Retina (tissue), 1 donor: ENCODE data around the gene PTH1R.

Experiments
- DNase-seq: peaks from one replicate; pipeline ENCODE4 v3.0.0-alpha.2; 2016

The PTH1R gene

DNA sequence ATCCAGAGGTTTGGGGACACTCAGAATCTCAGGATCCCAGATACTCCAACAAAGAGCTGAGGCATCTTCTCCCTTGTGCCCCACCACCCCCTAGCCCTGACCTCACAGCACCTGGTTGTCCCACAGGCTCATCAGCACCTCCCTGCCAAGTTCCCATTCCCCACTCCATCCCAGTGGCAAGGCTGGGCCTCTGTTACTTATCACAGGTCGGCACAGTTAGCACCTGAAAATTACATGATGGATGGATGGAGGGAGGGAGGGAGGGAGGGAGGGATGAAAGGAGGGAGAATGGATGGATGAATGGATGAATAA, 27.1 kb upstream of the PTH1R start:
- no peak for DNase-seq

DNA sequence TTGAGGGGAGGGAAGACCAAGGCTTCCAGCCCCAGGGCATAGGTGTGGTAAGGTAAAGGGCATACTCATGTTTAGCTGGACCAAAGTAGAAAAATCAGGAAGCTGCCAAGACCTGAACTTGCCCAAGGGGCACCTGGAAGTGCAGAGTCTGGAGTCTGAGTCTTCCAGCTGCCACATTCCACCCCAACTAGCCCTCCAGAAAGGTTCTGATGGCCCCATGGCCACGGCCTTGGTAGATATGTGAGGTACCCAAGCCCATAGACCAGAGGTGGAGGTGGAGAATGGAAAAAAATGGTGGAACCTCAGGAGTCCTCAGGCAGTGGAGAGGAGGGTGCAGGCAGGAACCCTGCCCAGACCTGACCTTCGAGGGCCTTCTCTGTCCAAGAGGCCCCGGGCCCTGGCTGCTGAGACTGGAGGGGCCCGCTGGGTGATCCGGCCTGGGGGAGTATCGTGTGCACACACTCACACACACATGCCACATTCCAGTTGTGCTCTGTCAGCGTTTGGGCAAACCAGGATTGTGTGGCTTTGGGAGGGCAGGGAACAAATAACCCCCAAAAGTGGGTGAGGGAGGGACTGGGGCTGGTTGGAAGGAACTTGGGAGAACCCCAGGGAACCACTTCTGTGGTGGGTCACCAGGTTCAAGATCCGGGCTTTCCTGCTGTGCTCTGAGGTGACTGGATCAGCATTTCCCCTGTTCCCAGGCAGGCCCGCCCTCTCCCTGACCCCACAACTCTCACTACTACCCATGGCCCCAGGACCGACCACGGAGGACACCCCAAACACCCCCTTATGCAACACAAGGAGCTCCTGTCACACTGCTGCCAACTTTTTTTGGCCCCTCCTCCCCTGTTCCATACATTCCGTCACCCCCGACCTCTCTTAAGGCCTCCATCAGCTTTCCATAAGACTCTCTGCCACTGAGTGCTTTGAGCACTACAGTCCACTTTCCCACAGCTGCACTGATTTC, 25.9 kb upstream of the PTH1R start:
- no peak for DNase-seq

DNA sequence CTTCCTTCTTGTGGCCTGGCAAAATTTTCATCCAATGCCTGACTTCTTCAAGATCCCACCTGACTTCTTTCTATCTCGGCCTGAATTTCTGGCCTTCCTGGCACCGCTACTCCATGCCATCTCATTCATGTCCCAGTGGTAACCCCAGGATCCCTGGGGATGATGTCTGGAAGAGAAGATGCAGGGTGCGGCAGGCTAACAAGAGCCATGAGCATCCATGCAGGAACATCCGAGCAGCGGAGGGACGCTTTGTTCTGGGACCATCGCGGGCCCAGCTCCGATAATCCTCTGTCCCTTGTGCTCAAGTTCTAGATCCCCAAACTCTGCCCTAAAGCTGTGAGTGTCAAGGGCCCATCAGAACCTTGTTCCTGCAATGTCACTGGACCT, 25.2 kb upstream of the PTH1R start:
- DNase-seq = no peak

- no peak for DNase-seq
Observed at GRCh38 chr3:46852839-46853355, 24.6 kb upstream of the PTH1R start.

GRCh38 chr3:46853441-46854415, 23.8 kb upstream of the PTH1R start:
- no peak for DNase-seq

- no peak for DNase-seq
Observed at GRCh38 chr3:46854555-46854991, 22.9 kb upstream of the PTH1R start.

GRCh38 chr3:46856576-46857471, 20.7 kb upstream of the PTH1R start:
- DNase-seq = no peak

GRCh38 chr3:46857485-46858341, 19.8 kb upstream of the PTH1R start:
- no peak for DNase-seq

- DNase-seq = no peak
Observed at GRCh38 chr3:46858456-46858855, 19.1 kb upstream of the PTH1R start.

GRCh38 chr3:46859001-46859710, 18.4 kb upstream of the PTH1R start:
- DNase-seq = no peak

DNA sequence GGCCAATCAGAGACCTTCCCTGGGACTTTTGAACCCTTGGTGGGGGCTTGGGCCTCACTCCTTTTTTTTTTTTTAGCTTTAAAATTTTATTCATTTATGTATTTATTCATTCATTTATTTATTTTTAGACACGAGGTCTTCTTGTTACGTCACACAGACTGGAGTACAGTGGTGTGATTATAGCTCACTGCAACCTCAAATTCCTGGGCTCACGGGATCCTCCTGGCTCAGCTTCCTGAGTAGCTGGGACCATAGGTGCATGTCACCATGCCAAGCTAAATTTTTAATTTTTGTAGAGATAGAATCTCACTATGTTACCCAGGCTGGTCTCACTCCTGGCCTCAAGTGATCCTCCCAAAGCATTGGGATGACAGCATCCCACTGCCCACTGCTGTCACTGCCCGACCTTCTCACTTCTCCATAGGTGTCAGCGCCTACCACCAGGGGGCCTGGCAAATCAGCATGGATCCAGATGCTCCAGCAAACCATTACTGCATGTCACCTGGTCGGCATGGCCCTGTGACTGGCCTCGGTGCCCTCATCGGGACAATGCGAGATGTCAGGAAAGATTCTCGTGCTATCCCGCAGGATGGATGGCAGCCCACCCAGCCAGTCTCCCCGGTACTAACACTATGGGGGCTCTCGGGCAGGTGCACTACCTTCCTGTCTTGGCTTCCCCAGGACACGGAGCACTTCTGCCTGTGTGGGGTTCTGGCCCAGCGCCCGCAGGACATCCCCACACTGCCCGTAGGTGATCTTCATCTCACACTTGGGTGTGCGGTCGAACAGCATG, 17.3 kb upstream of the PTH1R start:
- no peak for DNase-seq

GRCh38 chr3:46860810-46861604, 16.5 kb upstream of the PTH1R start:
- no peak for DNase-seq

DNA sequence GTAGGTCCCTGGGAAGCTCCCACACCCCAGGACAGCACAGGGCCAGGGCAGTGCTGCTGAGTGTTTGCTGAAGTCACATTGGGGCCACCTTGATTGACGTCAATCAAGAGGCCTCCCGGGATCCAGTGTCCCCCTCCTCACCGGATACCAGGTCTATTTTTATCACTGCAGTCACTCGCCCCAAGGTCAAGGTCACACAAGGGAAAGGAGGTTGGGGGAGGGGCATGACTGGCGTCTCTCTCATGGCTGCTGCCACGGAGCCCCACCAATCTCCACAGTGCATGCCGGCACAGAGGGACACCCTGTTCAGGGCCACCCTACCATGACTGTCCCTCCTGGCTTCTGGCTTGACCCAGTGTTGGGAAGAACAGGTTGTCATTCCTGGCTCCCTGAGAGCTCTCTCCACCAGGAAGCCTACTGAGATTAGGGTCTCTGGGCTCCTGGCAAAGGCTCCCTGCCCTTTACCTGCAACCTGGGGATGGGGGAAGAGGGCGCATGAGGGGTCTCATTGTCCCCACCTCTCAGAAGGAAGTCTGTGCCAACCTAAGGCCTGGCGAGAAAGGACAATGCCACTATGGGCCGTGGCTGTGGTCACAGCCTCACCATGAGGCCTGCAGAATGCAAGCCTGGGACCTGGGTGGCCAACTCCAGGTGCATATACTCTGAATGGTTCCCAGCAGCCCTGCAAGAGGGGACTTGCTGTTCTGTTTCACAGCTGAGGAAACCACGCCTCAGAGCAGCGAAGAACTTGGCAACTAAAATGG, 15.7 kb upstream of the PTH1R start:
- no peak for DNase-seq

- no peak for DNase-seq
Observed at GRCh38 chr3:46862369-46863025, 15.0 kb upstream of the PTH1R start.

- DNase-seq = no peak
Observed at GRCh38 chr3:46863261-46863782, 14.2 kb upstream of the PTH1R start, which contains the start of gene MYL3. Gene MYL3, minus strand, starts transcription at chr3:46863444. Its CDS starts 54 bp downstream, at chr3:46863390.

DNA sequence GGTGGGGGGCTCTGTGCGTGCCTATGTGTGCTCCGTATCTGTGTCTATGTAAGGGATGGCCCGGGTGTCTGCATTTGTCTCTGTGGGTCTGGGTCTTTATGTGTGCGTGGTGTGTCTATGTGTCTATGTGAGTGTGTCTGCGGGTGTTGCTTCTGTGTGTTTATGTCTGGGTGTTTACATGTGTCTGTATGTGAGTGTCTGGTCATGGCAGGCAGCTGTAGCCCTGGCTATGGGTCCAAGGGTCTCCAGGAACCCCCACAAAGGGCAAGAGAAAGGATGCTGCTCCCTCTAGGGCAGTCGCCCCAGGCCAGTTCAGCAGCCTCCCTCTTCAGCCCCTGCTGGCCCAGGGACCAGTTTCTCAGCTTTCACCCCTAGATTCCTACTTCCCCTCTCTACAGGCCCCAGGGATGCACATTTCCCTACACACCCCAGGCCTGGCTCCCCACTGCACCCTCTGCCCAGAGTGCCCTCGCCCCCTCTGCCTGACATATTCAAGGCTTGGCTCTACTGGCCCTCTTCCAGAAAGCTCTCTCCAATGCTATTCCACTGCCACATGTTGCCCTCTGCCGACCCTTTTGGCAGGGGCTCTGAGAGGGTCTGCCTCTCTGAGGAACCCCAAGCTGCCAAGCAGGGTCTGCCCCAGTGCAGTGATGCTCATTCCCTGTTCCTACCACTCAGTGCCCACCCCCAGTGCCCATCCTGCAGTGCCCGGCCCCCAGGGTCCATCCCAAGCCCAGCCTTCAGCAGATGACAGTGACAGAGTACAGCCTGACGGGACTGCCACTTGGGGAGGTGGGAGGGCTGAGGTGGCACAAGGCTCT, 13.2 kb upstream of the PTH1R start:
- no peak for DNase-seq
